GM15510 (cell line): Measurements from ENCODE around the gene LPIN1.
A peak's percentile ranks its signal among the peaks of the same experiment; 100 is the strongest.

Source experiments
- POLR2A ChIP-seq: IDR thresholded peaks from 3 replicates; pipeline ENCODE4 v1.6.1; 2011; ENCODE audit warnings: borderline replicate concordance; ENCODE audit not compliant: insufficient read length; ENCODE audit errors: extremely low read depth

Gene LPIN1

GRCh38 chr2:11819235-11819729, 72.8 kb downstream of the LPIN1 start:
- TF ChIP-seq POLR2A, result no peak

- TF ChIP-seq POLR2A, result no peak
These were observed 74.2 kb downstream of the LPIN1 start for GRCh38 chr2:11820650-11821049.

GRCh38 chr2:11821705-11822104, 75.3 kb downstream of the LPIN1 start:
- TF ChIP-seq POLR2A, result no peak

GRCh38 chr2:11822746-11823451, 76.5 kb downstream of the LPIN1 start:
- TF ChIP-seq POLR2A, result no peak

GRCh38 chr2:11824901-11825828, 78.7 kb downstream of the LPIN1 start:
- no peak for TF ChIP-seq POLR2A

GRCh38 chr2:11827547-11827946, 81.1 kb downstream of the LPIN1 start:
- TF ChIP-seq POLR2A, result no peak

GRCh38 chr2:11828933-11829323, 82.5 kb downstream of the LPIN1 start:
- no peak for TF ChIP-seq POLR2A

- no peak for TF ChIP-seq POLR2A
These were observed 83.0 kb downstream of the LPIN1 start for GRCh38 chr2:11829324-11829946.

GRCh38 chr2:11829947-11830707, 83.7 kb downstream of the LPIN1 start:
- peak; percentile 17 for TF ChIP-seq POLR2A

- TF ChIP-seq POLR2A, result no peak
These were observed 84.4 kb downstream of the LPIN1 start for GRCh38 chr2:11830708-11831301.

- TF ChIP-seq POLR2A, result no peak
These were observed 85.0 kb downstream of the LPIN1 start for GRCh38 chr2:11831415-11831814.

GRCh38 chr2:11832531-11832930, 86.1 kb downstream of the LPIN1 start:
- no peak for TF ChIP-seq POLR2A

- TF ChIP-seq POLR2A, result no peak
These were observed 87.2 kb downstream of the LPIN1 start for GRCh38 chr2:11833601-11834000.

GRCh38 chr2:11835403-11835802, 89.0 kb downstream of the LPIN1 start:
- TF ChIP-seq POLR2A, result no peak
